Dendritic cell treated with granulocyte-macrophage colony-stimulating factor and Interleukin-4, amounts not matched to agents 40 ng/mL and 50 ng/mL, for 4 days (primary cell): ENCODE data around the gene DGKZ.
"Not testable (repeated sequence)": the region's sequence is repeated elsewhere in the genome, so short reads cannot be mapped to it uniquely, and the experiment has no call there.

Experiments
- H3K27ac Mint-ChIP-seq: one replicate; pipeline ENCODE4 v1.8.0; 2022; ENCODE audit warnings: mild to moderate bottlenecking, mixed read lengths
- H3K27me3 Mint-ChIP-seq: one replicate; pipeline ENCODE4 v1.8.0; 2022; ENCODE audit warnings: mild to moderate bottlenecking, mixed read lengths
- H3K36me3 Mint-ChIP-seq: one replicate; pipeline ENCODE4 v1.8.0; 2022; ENCODE audit warnings: low read depth, mixed read lengths
- H3K4me1 Mint-ChIP-seq: one replicate; pipeline ENCODE4 v1.8.0; 2022; ENCODE audit warnings: low read depth, mixed read lengths
- H3K4me3 Mint-ChIP-seq: one replicate; pipeline ENCODE4 v1.8.0; 2022; ENCODE audit warnings: mild to moderate bottlenecking, moderate library complexity, mixed read lengths
- H3K9me3 Mint-ChIP-seq: one replicate; pipeline ENCODE4 v1.8.0; 2022; ENCODE audit warnings: mixed read lengths
- intact Hi-C: fragments of 100-400 bp; cut with micrococcal nuclease; formaldehyde crosslinking; loops from one replicate; pipeline ENCODE4 v1.15.0; 2022

DGKZ gene

DNA sequence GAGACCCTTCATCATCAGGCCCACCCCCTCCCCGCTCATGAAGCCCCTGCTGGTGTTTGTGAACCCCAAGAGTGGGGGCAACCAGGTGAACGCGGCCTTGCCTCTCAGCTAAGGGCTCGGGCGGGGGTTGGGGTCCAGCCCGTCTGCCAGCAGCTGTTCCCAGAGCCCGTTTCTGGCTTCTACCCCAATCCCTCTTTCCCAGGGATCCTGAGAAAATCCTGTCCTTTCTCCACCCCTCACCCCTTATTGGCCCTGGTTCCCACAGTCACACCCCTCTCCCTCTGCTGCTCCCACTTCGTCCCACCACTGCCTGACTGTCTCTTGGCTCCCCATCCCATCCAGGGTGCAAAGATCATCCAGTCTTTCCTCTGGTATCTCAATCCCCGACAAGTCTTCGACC is 24.8 kb downstream of the DGKZ start:
- peaks cover 100% of the 10 kb centered on the region for H3K36me3 Mint-ChIP-seq
- no peak overlapping the region for H3K4me3 Mint-ChIP-seq
- H3K27ac Mint-ChIP-seq: no peak overlapping the region

DNA sequence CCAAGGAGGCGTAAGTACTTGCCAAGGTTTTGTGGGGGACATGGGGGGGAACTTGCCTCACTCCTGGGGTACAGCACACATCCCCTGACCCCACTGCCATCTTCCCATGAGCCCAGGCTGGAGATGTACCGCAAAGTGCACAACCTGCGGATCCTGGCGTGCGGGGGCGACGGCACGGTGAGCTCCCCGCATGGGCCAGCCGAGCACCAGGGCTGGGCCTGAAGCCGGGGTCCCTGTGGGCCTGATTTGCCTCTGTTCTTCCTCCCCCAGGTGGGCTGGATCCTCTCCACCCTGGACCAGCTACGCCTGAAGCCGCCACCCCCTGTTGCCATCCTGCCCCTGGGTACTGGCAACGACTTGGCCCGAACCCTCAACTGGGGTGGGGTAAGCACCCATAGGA is 25.2 kb downstream of the DGKZ start:
- intact Hi-C loops, H3K4me1 Mint-ChIP-seq, H3K4me3 Mint-ChIP-seq, H3K9me3 Mint-ChIP-seq, H3K27me3 Mint-ChIP-seq, H3K27ac Mint-ChIP-seq: not testable (repeated sequence)
- H3K36me3 Mint-ChIP-seq: peaks cover 100% of the 10 kb centered on the region

More for the DNA sequence above, 24.8 kb downstream of the DGKZ start:
- Mint-ChIP-seq H3K27me3 (no peaks in the 10 kb centered on the region), H3K9me3 (no peaks in the 10 kb centered on the region), H3K4me1 (peaks cover 10% of the 10 kb centered on the region)
- intact Hi-C loops: no loop called here

DNA sequence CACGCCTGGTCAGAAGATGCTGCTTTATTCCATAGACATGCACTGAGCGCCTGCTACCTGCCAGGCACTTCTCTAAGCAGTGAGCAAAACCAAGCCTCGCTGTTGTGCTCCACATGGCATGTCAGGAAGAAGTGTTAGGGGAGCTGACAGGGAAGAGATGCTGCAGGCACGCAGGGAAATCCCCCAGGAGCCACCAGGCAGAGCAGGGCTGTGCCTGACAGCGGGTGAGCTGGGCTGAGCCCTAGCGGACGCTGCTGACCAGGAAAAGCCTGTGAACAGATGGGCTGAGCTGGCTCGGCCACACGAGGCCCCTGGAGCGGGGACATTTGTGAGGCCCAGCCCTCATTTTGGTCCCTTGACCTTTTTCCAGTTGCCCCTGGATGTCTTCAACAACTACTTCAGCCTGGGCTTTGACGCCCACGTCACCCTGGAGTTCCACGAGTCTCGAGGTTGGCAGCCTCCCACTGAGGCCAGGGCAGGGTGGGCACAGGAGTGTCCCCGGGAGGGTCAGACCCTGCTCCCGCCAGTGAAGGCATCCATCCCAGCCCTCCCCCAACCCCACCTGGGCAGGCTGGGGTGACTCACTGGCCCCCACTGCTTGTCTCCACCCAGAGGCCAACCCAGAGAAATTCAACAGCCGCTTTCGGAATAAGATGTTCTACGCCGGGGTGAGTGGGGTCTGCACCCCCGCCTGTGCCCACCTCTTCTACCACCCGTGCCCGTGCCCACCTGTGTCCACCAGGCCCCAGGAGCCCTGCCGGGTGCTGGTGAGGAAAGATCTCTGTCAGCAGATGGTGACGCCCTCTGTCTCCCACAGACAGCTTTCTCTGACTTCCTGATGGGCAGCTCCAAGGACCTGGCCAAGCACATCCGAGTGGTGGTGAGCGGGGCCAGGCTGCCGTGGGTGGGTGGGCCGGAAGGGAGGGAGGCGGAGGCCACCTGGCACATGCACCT is 26.8 kb downstream of the DGKZ start:
- Mint-ChIP-seq H3K27me3 (no peaks in the 10 kb centered on the region), H3K4me1 (peaks cover 20% of the 10 kb centered on the region), H3K9me3 (no peaks in the 10 kb centered on the region), H3K36me3 (peaks cover 100% of the 10 kb centered on the region), H3K4me3 (no peak overlapping the region), H3K27ac (no peak overlapping the region)
- intact Hi-C loops: no loop called here

DNA sequence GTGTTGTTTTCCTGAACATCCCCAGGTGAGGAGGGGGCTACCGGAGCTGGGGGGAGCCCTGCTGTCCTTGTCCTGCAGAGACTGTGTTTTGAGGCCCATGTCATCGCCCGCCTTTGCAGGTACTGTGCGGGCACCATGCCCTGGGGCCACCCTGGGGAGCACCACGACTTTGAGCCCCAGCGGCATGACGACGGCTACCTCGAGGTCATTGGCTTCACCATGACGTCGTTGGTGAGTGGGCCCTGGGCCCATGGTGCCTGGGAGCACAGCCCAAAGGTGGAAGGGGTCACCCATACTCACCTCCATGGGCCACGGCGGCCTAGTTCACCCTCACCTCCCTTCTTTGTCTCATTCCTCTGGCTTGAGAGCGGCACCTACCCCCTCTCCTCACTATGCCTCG is 27.6 kb downstream of the DGKZ start:
- H3K4me3 Mint-ChIP-seq: no peak overlapping the region
- intact Hi-C loops: no loop called here
- H3K9me3 Mint-ChIP-seq: no peaks in the 10 kb centered on the region
- H3K4me1 Mint-ChIP-seq: peaks cover 27% of the 10 kb centered on the region
- peaks cover 98% of the 10 kb centered on the region for H3K36me3 Mint-ChIP-seq
- no peak overlapping the region for H3K27ac Mint-ChIP-seq
- H3K27me3 Mint-ChIP-seq: no peaks in the 10 kb centered on the region

DNA sequence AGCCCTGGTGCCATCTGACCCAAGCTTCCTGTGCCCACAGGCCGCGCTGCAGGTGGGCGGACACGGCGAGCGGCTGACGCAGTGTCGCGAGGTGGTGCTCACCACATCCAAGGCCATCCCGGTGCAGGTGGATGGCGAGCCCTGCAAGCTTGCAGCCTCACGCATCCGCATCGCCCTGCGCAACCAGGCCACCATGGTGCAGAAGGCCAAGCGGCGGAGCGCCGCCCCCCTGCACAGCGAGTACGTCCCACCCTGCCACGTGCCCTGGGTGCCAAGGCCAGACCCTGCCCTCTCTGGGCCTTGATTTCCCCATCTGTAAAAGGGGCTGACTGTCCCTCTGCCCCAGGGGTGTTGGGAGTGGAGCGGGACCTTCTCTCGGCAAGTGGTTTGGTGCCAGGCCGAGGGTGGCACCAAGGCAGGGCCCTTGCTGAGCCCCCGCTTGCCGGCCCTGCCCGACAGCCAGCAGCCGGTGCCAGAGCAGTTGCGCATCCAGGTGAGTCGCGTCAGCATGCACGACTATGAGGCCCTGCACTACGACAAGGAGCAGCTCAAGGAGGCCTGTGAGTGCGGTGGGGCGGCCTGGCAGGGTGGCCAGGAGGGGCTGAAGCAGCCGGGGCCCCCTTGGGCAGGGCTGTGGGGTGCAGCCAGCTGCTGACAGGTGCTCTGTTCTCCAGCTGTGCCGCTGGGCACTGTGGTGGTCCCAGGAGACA is 28.3 kb downstream of the DGKZ start:
- Mint-ChIP-seq H3K27me3 (peaks cover 2% of the 10 kb centered on the region), H3K27ac (no peak overlapping the region), H3K4me1 (peaks cover 31% of the 10 kb centered on the region), H3K36me3 (peaks cover 94% of the 10 kb centered on the region), H3K4me3 (no peak overlapping the region), H3K9me3 (no peaks in the 10 kb centered on the region)
- intact Hi-C loops: no loop called here

DNA sequence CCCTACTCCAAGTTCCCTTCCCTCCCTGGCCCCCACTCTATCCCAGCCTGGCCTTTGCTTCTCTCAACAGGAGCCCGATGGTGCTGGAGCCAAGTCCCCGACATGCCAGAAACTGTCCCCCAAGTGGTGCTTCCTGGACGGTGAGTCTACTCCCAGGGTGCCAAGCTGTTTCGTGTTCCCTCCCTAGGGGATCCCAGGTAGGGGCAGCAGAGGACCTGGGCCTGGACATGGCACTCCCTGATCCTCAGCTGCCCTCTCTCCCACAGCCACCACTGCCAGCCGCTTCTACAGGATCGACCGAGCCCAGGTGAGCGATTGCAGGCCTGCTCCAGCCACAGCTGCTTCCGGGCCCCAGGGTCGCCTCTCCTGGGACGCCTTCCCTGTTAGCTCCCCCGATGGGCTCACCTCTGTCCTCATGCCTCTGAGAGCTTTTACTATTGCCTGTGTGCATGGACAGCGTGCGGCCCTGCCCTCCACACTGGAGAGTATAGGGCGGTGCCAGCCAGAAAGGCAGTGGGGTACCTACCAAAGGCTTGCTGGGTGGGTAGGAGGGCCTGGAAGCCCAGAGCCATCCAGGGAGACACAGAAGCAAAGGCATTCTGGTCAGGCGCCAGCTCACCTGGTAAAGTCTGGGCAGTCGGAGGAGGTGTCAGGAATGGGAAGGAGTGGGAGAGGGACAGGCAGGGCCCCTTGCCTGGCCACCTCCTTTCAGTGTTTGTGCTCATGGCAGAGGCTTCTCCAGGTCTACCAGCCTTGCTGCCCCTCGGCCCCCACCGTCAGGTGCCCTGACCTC is 29.2 kb downstream of the DGKZ start:
- peaks cover 31% of the 10 kb centered on the region for H3K4me1 Mint-ChIP-seq
- no peak overlapping the region for H3K4me3 Mint-ChIP-seq
- H3K36me3 Mint-ChIP-seq: peaks cover 86% of the 10 kb centered on the region
- peaks cover 8% of the 10 kb centered on the region for H3K27me3 Mint-ChIP-seq
- H3K27ac Mint-ChIP-seq: no peak overlapping the region
- intact Hi-C loops: no loop called here
- H3K9me3 Mint-ChIP-seq: no peaks in the 10 kb centered on the region

DNA sequence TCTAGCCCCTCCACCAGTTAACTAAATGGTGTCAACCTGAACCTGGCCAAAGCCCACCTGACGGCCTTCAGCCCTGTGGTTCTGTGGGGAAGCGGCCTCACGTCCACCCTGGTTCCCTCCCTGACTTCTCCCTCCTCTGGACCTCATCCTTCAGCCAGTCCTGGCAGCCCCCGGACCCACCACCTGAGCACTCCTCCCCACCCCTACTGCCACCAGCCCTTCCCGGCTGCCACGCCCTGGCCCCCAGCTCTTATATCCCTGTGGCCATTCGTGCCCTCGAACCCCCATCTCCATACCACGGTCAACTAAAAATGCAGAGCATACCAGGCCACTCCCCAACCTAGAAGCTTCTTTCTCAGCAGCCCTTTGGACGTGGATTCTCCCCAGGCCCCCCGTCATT is 30.0 kb downstream of the DGKZ start:
- Mint-ChIP-seq H3K9me3 (no peaks in the 10 kb centered on the region), H3K4me1 (peaks cover 37% of the 10 kb centered on the region), H3K27ac (no peak overlapping the region), H3K4me3 (no peak overlapping the region), H3K27me3 (peaks cover 15% of the 10 kb centered on the region), H3K36me3 (peaks cover 78% of the 10 kb centered on the region)
- intact Hi-C loops: no loop called here

DNA sequence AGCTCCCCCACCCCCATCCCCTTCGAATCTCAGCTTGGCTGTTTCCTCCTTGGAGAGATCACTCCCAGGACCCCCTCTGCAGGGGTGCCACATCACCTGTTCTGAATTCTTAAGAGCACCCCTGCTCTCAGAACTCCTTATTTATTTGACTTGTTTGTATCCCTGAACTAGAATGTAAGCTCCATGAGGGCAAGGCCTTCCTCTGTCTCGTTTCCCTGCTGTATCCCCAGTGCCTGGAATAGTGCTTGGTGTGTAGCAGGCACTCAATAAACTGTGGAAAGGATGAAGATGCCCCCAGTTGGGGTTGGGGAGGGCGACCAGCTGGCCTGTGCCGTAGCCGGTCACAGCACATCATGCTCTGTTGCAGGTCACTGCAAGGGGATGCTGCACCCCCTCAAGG is 30.6 kb downstream of the DGKZ start:
- Mint-ChIP-seq H3K4me3 (no peak overlapping the region), H3K27ac (no peak overlapping the region), H3K27me3 (peaks cover 19% of the 10 kb centered on the region), H3K36me3 (peaks cover 73% of the 10 kb centered on the region), H3K9me3 (no peaks in the 10 kb centered on the region), H3K4me1 (peaks cover 34% of the 10 kb centered on the region)
- intact Hi-C loops: no loop called here

DNA sequence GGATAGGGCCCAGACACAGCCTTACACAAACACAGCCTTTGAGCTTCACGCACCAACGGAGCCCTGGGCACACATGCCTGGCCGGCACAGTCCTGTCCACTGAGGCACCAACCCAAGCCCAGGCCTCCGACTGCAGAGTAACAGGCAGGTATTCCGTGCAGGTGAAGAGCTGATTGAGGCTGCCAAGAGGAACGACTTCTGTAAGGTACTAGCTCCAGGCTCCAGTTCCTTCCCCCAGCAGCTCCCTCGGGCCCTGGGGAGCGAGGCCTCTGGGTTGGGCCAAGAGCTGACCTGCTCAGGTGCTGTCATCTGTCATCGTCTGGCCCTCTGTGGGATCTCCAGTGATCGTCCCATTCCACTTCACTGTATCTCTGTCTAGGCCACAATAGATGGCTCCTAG is 31.0 kb downstream of the DGKZ start:
- intact Hi-C loops: no loop called here
- peaks cover 24% of the 10 kb centered on the region for H3K27me3 Mint-ChIP-seq
- peaks cover 33% of the 10 kb centered on the region for H3K4me1 Mint-ChIP-seq
- H3K4me3 Mint-ChIP-seq: no peak overlapping the region
- H3K36me3 Mint-ChIP-seq: peaks cover 68% of the 10 kb centered on the region
- H3K27ac Mint-ChIP-seq: no peak overlapping the region
- H3K9me3 Mint-ChIP-seq: no peaks in the 10 kb centered on the region

DNA sequence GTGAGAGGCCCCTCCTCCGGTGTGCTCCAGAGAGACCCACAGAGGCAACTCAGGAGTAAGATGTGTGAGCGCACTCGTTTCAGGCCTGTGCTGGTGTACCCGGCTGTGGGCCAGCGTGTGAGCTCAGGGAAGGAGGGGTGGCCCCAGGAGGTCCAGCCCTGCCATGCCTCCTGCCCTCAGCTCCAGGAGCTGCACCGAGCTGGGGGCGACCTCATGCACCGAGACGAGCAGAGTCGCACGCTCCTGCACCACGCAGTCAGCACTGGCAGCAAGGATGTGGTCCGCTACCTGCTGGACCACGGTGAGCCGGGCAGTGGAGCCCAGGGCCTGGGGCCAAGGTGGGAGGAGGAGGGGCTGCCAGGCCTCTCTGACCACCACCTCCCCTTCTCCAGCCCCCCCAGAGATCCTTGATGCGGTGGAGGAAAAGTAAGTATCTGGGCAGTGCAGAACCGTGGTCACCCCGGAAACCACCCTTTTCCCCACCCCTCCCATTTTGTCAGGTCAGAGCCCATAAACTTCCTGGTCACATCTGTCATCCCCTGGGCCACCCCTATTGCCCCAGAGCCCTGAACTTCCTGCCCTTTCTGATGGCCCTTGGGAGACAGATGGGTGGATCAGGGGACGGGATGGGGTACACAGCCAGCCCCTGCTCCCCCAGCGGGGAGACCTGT is 31.7 kb downstream of the DGKZ start:
- intact Hi-C loops: no loop called here
- Mint-ChIP-seq H3K36me3 (peaks cover 62% of the 10 kb centered on the region), H3K27me3 (peaks cover 30% of the 10 kb centered on the region), H3K4me1 (peaks cover 33% of the 10 kb centered on the region), H3K4me3 (no peak overlapping the region), H3K9me3 (no peaks in the 10 kb centered on the region), H3K27ac (no peak overlapping the region)

DNA sequence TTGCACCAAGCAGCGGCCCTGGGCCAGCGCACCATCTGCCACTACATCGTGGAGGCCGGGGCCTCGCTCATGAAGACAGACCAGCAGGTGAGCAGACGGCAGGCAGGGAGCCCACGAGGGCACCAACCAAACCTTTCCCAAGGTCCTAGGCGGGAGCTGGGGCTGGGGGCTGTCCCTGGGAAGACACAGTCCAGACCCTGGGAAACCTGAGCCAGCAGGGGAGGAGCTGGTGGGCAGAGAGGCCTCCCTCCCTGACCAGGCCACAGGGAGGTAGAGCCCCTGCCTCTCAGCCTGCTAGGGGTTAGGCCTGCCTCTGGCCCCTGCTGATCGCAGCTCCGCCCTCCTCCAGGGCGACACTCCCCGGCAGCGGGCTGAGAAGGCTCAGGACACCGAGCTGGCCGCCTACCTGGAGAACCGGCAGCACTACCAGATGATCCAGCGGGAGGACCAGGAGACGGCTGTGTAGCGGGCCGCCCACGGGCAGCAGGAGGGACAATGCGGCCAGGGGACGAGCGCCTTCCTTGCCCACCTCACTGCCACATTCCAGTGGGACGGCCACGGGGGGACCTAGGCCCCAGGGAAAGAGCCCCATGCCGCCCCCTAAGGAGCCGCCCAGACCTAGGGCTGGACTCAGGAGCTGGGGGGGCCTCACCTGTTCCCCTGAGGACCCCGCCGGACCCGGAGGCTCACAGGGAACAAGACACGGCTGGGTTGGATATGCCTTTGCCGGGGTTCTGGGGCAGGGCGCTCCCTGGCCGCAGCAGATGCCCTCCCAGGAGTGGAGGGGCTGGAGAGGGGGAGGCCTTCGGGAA is 32.4 kb downstream of the DGKZ start:
- H3K36me3 Mint-ChIP-seq: peaks cover 54% of the 10 kb centered on the region
- intact Hi-C loops, H3K9me3 Mint-ChIP-seq, H3K27ac Mint-ChIP-seq, H3K4me3 Mint-ChIP-seq: not testable (repeated sequence)
- H3K4me1 Mint-ChIP-seq: peaks cover 33% of the 10 kb centered on the region
- peaks cover 38% of the 10 kb centered on the region for H3K27me3 Mint-ChIP-seq

DNA sequence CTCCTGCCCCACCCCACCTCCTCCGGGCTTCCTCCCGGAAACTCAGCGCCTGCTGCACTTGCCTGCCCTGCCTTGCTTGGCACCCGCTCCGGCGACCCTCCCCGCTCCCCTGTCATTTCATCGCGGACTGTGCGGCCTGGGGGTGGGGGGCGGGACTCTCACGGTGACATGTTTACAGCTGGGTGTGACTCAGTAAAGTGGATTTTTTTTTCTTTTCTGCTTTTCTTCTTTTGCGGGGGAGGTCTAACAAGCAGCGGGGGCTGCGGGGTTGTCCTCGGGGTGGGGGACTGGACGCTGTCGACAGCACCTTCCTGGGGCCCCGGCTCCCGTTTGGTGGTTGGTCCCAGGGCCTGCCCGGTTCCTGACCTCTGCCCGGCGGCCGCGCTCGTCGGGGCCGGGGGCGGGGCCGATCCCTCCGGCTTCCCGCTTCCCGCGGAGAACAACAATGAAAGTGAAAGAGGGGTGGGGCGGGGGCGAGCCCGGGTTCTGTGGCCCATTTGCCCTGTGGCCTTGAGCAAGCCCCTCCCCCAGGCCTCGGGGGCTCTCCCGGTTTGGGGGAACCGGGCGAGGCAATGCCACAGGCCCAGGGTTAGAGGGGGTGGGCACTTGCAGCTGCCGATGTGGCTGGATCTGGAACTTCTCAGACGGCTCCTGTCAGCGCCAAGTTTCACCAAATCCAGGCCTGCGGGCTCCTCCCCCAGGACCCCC is 33.2 kb downstream of the DGKZ start:
- H3K4me3 Mint-ChIP-seq: peak overlapping the region; percentile 81
- peaks cover 33% of the 10 kb centered on the region for H3K4me1 Mint-ChIP-seq
- peak overlapping the region; percentile 60 for H3K27ac Mint-ChIP-seq
- intact Hi-C loops: no loop called here
- H3K36me3 Mint-ChIP-seq: peaks cover 46% of the 10 kb centered on the region
- peaks cover 46% of the 10 kb centered on the region for H3K27me3 Mint-ChIP-seq
- no peaks in the 10 kb centered on the region for H3K9me3 Mint-ChIP-seq
